H9 (cell line): ENCODE results near the gene HECW1. TPM values are rescaled to one million over a fixed set of nuclear protein-coding genes. Genes with fewer than 3 reads are reported as not detected.

Experiments used
- DNase-seq: peaks from one replicate; pipeline ENCODE4 v3.0.0-alpha.2; 2017
- H2AFZ ChIP-seq: one replicate; pipeline ENCODE4 v1.6.1; 2013; ENCODE audit warnings: mild to moderate bottlenecking, low read length, control low read depth, moderate library complexity
- H2AK5ac ChIP-seq: 2 replicates; pipeline ENCODE4 v1.6.1; 2013; ENCODE audit warnings: low read length, control low read depth, mixed read lengths; ENCODE audit not compliant: insufficient read length
- H2BK120ac ChIP-seq: one replicate; pipeline ENCODE4 v1.6.1; 2013; ENCODE audit warnings: low read depth, mild to moderate bottlenecking, low read length, control low read depth, inconsistent platforms; ENCODE audit not compliant: poor library complexity, severe bottlenecking
- H2BK12ac ChIP-seq: 2 replicates; pipeline ENCODE4 v1.6.1; 2013; ENCODE audit warnings: low read length, control low read depth, mixed read lengths, low read depth; ENCODE audit not compliant: insufficient read length
- H2BK15ac ChIP-seq: 2 replicates; pipeline ENCODE4 v1.6.1; 2013; ENCODE audit warnings: low read depth, low read length, control low read depth
- H2BK20ac ChIP-seq: one replicate; pipeline ENCODE4 v1.6.1; 2013; ENCODE audit warnings: low read depth, mild to moderate bottlenecking, low read length, control low read depth, inconsistent platforms; ENCODE audit not compliant: poor library complexity, severe bottlenecking
- H2BK5ac ChIP-seq: 2 replicates; pipeline ENCODE4 v1.6.1; 2013; ENCODE audit warnings: low read length, control low read depth, mixed read lengths; ENCODE audit not compliant: insufficient read length
- H3K14ac ChIP-seq: 2 replicates; pipeline ENCODE4 v1.6.1; 2013; ENCODE audit warnings: low read length, control low read depth; ENCODE audit not compliant: insufficient read depth
- H3K18ac ChIP-seq: 2 replicates; pipeline ENCODE4 v1.6.1; 2013; ENCODE audit warnings: low read depth, mild to moderate bottlenecking, mixed read lengths, low read length, control low read depth; ENCODE audit not compliant: insufficient read length
- H3K23ac ChIP-seq: 2 replicates; pipeline ENCODE4 v1.6.1; 2013; ENCODE audit warnings: low read length, control low read depth, mixed read lengths, low read depth; ENCODE audit not compliant: insufficient read length
- H3K23me2 ChIP-seq: 2 replicates; pipeline ENCODE4 v1.6.1; 2013; ENCODE audit warnings: low read depth, mild to moderate bottlenecking, mixed read lengths, low read length, control low read depth; ENCODE audit not compliant: insufficient read length, poor library complexity, severe bottlenecking
- H3K27ac ChIP-seq: 2 replicates; pipeline ENCODE4 v1.5.1; 2013; ENCODE audit warnings: low read length, control low read depth, mixed read lengths, low read depth; ENCODE audit not compliant: insufficient read length
- H3K27me3 ChIP-seq: 2 replicates; pipeline ENCODE4 v1.6.1; 2013; ENCODE audit warnings: low read length, control low read depth, inconsistent platforms; ENCODE audit not compliant: insufficient read depth
- H3K4ac ChIP-seq: 2 replicates; pipeline ENCODE4 v1.6.1; 2013; ENCODE audit warnings: low read depth, mild to moderate bottlenecking, control low read depth, inconsistent platforms, low read length, moderate library complexity
- H3K4me1 ChIP-seq: 2 replicates; pipeline ENCODE4 v1.6.1; 2013; ENCODE audit warnings: low read length, control low read depth, inconsistent platforms; ENCODE audit not compliant: insufficient read depth
- H3K4me2 ChIP-seq: 2 replicates; pipeline ENCODE4 v1.6.1; 2013; ENCODE audit warnings: low read length, control low read depth, mixed read lengths; ENCODE audit not compliant: insufficient read length, insufficient read depth
- H3K56ac ChIP-seq: 2 replicates; pipeline ENCODE4 v1.6.1; 2013; ENCODE audit warnings: low read depth, mild to moderate bottlenecking, mixed read lengths, low read length, control low read depth; ENCODE audit not compliant: insufficient read length
- H3K79me1 ChIP-seq: 2 replicates; pipeline ENCODE4 v1.6.1; 2013; ENCODE audit warnings: low read depth, mild to moderate bottlenecking, moderate library complexity, low read length, control low read depth, inconsistent platforms; ENCODE audit not compliant: insufficient read depth, poor library complexity, severe bottlenecking
- H3K79me2 ChIP-seq: 2 replicates; pipeline ENCODE4 v1.6.1; 2013; ENCODE audit warnings: low read length, control low read depth, inconsistent platforms; ENCODE audit not compliant: insufficient read depth
- H3K9ac ChIP-seq: 2 replicates; pipeline ENCODE4 v1.6.1; 2013; ENCODE audit warnings: low read length, control low read depth, mixed read lengths; ENCODE audit not compliant: insufficient read length; ENCODE audit errors: extremely low read depth
- H3K9me3 ChIP-seq: one replicate; pipeline ENCODE4 v1.6.1; 2013; ENCODE audit warnings: low read depth, low read length, inconsistent platforms; ENCODE audit not compliant: control insufficient read depth
- H3T11ph ChIP-seq: one replicate; pipeline ENCODE4 v1.6.1; 2013; ENCODE audit warnings: mild to moderate bottlenecking, low read length, control low read depth, inconsistent platforms
- H4K20me1 ChIP-seq: one replicate; pipeline ENCODE4 v1.6.1; 2013; ENCODE audit not compliant: control insufficient read depth, insufficient read length, insufficient read depth
- H4K5ac ChIP-seq: 2 replicates; pipeline ENCODE4 v1.6.1; 2013; ENCODE audit warnings: low read depth, mild to moderate bottlenecking, mixed read lengths, low read length, control low read depth; ENCODE audit not compliant: insufficient read length
- H4K8ac ChIP-seq: replicated peaks from 2 replicates; pipeline ENCODE4 v1.6.1; 2013; ENCODE audit warnings: low read length, control low read depth, mixed read lengths, low read depth; ENCODE audit not compliant: insufficient read length
- H4K91ac ChIP-seq: 2 replicates; pipeline ENCODE4 v1.6.1; 2013; ENCODE audit warnings: low read depth, mild to moderate bottlenecking, moderate library complexity, mixed read lengths, low read length, control low read depth; ENCODE audit not compliant: insufficient read length
- H3K27ac Mint-ChIP-seq, 3 experiments: 2 replicates in 2 of 3; 3 replicates in 1 of 3; pipeline ENCODE4 v1.8.0; 2020 to 2021; ENCODE audit warnings: mixed read lengths in 3 of 3, mild to moderate bottlenecking in 1 of 3, moderate library complexity in 1 of 3
- H3K27me3 Mint-ChIP-seq: 2 replicates; pipeline ENCODE4 v1.8.0; 2021; ENCODE audit warnings: low read depth, mild to moderate bottlenecking, moderate library complexity, mixed read lengths
- H3K36me3 Mint-ChIP-seq, 3 experiments: 2 replicates in 2 of 3; 3 replicates in 1 of 3; pipeline ENCODE4 v1.8.0; 2020 to 2021; ENCODE audit warnings: low read depth in 3 of 3, mixed read lengths in 3 of 3; ENCODE audit not compliant: insufficient read depth in 1 of 3
- H3K4me1 Mint-ChIP-seq, 2 experiments: 2 replicates each; pipeline ENCODE4 v1.8.0; 2020; ENCODE audit warnings: mixed read lengths in 2 of 2
- H3K4me3 Mint-ChIP-seq, 2 experiments: 2 replicates in 1 of 2; 3 replicates in 1 of 2; pipeline ENCODE4 v1.8.0; 2020 to 2021; ENCODE audit warnings: mild to moderate bottlenecking in 2 of 2, mixed read lengths in 2 of 2, moderate library complexity in 1 of 2
- H3K9me3 Mint-ChIP-seq, 2 experiments: 2 replicates in 1 of 2; 3 replicates in 1 of 2; pipeline ENCODE4 v1.8.0; 2020; ENCODE audit warnings: mild to moderate bottlenecking in 2 of 2, mixed read lengths in 2 of 2, moderate library complexity in 1 of 2
- CTCF ChIP-seq: fragments of 200-600 bp; sonication (generic); conservative IDR thresholded peaks from 3 replicates; pipeline ENCODE4 v1.8.0; 2021; ENCODE audit warnings: antibody characterized with exemption, mild to moderate bottlenecking
- WGBS: extraction: QIAGEN DNeasy Blood & Tissue Kit; methylation state at CpG from one replicate; pipeline ENCODE4 v1.1.7; 2013; ENCODE audit warnings: missing lambda C conversion rate, low lambda C conversion rate, mixed read lengths; ENCODE audit not compliant: insufficient read length; ENCODE audit errors: extremely low coverage; 5-methylcytosine and 5-hydroxymethylcytosine counted together
- total RNA-seq: library from RNA; stranded (reverse); gene quantifications from 2 replicates; pipeline ENCODE4 v1.2.1, GENCODE V29; 2021

Gene HECW1
- total RNA-seq, 1 experiment from 2014 or later, result 5.0 TPM

GRCh38 chr7:43234968-43235367 is 122.5 kb downstream of the HECW1 start:
- Histone ChIP-seq H2AFZ (no peak overlapping the region), H3K27me3 (no peaks in the 10 kb centered on the region)
- no peak for TF ChIP-seq CTCF

More at GRCh38 chr7:43234968-43235367, 122.5 kb downstream of the HECW1 start:
- Mint-ChIP-seq H3K36me3 (no peaks in the 10 kb centered on the region), H3K9me3 (no peaks in the 10 kb centered on the region), H3K4me1 (peaks cover 21 to 23% of the 10 kb centered on the region in 2 experiments), H3K27me3 (no peaks in the 10 kb centered on the region), H3K4me3 (no peak overlapping the region), H3K27ac (peak overlapping the region in 1 of 3 experiments; percentile 53; a peak in 2 of 7 replicates)
- Histone ChIP-seq H3K9ac (no peak overlapping the region), H3K27ac (no peak overlapping the region), H2AK5ac (no peak overlapping the region), H3K14ac (no peak overlapping the region), H3T11ph (no peak overlapping the region), H4K8ac (no peak overlapping the region), H2BK5ac (no peak overlapping the region), H3K18ac (no peak overlapping the region), H2BK20ac (no peak overlapping the region), H3K56ac (no peak overlapping the region), H3K9me3 (no peaks in the 10 kb centered on the region), H3K4ac (no peak overlapping the region), H3K4me1 (peaks cover 12% of the 10 kb centered on the region), H3K79me2 (no peaks in the 10 kb centered on the region), H4K20me1 (no peaks in the 10 kb centered on the region), H3K79me1 (no peaks in the 10 kb centered on the region), H4K91ac (no peak overlapping the region), H3K23me2 (no peaks in the 10 kb centered on the region), H2BK120ac (no peak overlapping the region), H2BK15ac (no peak overlapping the region), H4K5ac (no peak overlapping the region), H3K23ac (no peak overlapping the region), H2BK12ac (no peak overlapping the region), H3K4me2 (no peak overlapping the region)
- WGBS, result no CpG with 5 or more reads among the region's 4 CpGs
- DNase-seq, result no peak
